Thyroid gland (tissue), 4 donors: ENCODE measurements around the gene PARP6.

Experiments
- POLR2A ChIP-seq, 2 donors: fragments of 450-650 bp; IDR thresholded peaks; one replicate each; pipeline ENCODE4 v1.6.1; 2017; ENCODE audit warnings: antibody characterized with exemption in 2 of 2, mild to moderate bottlenecking in 2 of 2, moderate library complexity in 1 of 2
- TF ChIP-seq, protein P1 (sequence below), 6 experiments: fragments of 200-600 bp in 3 of 6; fragments of 450-650 bp in 3 of 6; sonication (generic) in 3 of 6; IDR thresholded peaks; one replicate each; pipeline ENCODE4 v1.5.1; 2016 to 2019; ENCODE audit warnings: antibody characterized with exemption in 6 of 6, mild to moderate bottlenecking in 2 of 6, inconsistent platforms in 1 of 6, moderate library complexity in 1 of 6

DNA sequence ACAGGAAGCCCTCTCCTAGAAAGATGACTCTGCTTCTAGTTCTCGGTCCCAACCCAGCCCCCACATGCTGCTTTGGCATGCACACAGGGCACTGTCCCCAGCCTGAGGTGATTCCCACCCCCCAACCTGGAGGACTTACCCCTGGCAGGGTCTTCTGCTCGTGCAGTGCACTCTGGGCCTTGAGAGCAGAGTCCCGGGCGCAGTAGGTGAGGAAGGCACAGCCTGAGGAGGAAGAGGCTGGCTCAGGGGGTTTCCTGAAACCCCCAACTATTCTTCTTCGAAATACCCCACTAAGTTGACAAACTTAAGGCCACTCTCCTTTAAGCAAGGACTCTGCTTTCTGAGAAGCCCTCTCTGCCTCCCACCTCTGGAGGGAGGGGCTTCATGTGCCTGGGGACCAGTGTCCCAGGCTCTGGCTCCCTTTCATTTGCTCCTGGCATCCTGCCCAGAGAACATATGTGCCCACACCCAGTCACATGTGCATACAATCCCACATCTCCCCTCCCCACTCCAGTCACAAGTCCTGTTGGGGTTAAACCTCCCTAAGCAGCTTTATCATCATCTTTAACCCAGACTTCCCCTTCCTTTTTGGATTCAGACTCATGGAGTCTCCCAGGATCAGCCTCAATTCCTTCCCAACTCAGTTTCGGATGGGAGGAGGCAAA, 43.5 kb upstream of the PARP6 start:
- TF ChIP-seq POLR2A (IDR thresholded peaks at IDR 0.05): no peak
- TF ChIP-seq, protein P1, sequence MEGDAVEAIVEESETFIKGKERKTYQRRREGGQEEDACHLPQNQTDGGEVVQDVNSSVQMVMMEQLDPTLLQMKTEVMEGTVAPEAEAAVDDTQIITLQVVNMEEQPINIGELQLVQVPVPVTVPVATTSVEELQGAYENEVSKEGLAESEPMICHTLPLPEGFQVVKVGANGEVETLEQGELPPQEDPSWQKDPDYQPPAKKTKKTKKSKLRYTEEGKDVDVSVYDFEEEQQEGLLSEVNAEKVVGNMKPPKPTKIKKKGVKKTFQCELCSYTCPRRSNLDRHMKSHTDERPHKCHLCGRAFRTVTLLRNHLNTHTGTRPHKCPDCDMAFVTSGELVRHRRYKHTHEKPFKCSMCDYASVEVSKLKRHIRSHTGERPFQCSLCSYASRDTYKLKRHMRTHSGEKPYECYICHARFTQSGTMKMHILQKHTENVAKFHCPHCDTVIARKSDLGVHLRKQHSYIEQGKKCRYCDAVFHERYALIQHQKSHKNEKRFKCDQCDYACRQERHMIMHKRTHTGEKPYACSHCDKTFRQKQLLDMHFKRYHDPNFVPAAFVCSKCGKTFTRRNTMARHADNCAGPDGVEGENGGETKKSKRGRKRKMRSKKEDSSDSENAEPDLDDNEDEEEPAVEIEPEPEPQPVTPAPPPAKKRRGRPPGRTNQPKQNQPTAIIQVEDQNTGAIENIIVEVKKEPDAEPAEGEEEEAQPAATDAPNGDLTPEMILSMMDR (IDR thresholded peaks at IDR 0.05): no peak
